Cerebellar nuclear complex (tissue), 1 donor: ENCODE measurements around the gene NOTCH2NLA.
"Not testable (repeated sequence)": the region's sequence is repeated elsewhere in the genome, so short reads cannot be mapped to it uniquely, and the experiment has no call there.

ENCODE experiments used
- DNase-seq, 2 experiments: peaks; one replicate each; lab custom pipeline; 2025; lab: John Stamatoyannopoulos, UW

Gene NOTCH2NLA

GRCh38 chr1:146167740-146168139, 61.1 kb downstream of the NOTCH2NLA start:
- not testable (repeated sequence) for DNase-seq

DNA sequence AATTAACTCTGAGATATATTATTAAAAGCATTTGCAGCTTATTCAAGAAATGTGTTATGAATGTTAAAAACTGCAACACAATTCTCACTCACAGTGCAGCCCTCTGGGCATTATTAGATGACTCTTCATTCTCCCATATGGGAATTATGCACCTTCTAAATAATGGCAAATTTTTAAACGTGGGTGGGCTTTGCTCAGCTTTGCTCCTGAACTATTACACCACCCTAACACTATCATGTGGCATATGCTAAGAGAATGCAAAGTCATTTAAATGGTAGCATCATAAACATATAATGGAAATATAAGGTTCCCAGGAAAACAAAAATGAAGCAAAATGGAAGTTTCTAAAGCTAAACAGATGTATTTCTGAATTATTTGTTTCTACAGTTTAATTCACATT, 61.5 kb downstream of the NOTCH2NLA start:
- DNase-seq: not testable (repeated sequence)

GRCh38 chr1:146144465-146144864, 84.4 kb downstream of the NOTCH2NLA start, which contains the start of gene NBPF10:
TSS of gene NBPF10 (minus strand) at chr1:146144804. CDS start at chr1:146144769, 35 bp downstream.
- not testable (repeated sequence) for DNase-seq
